HG03378 (cell line): ENCODE data around the gene RIMS3.
"Not testable (repeated sequence)": the region's sequence is repeated elsewhere in the genome, so short reads cannot be mapped to it uniquely, and the experiment has no call there.

Experiments used
- ATAC-seq: cut with Tn5 transposase; IDR thresholded peaks from one replicate; pipeline ENCODE4 v1.9.1; 2021; ENCODE audit warnings: mild to moderate bottlenecking, moderate library complexity; ENCODE audit not compliant: unreplicated experiment

Gene RIMS3

GRCh38 chr1:40665335-40666171 lies at the start of gene RIMS3:
Gene RIMS3, minus strand, starts transcription at chr1:40665682. Its CDS starts 23,757 bp downstream, at chr1:40641925.
- no peak for ATAC-seq

DNA sequence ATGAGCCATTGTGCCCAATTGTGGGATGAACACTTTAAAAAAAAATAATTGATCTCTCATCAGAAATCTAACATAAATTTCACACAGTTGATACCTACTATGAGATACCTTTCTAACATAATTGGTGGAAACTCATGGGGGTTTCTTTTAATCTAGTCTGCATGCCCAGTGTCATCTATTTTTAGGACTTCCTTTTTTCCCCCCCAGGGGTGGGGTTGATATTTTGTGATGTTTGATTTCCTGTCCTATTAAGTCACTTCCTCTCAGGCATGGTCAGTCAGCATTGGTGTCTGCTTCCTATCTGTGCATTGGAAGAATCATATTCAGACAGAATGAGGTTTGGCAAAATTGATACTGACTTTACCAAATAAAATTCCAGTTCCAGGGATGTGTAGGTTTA lies 47.5 kb upstream of the RIMS3 start:
- ATAC-seq: no peak

DNA sequence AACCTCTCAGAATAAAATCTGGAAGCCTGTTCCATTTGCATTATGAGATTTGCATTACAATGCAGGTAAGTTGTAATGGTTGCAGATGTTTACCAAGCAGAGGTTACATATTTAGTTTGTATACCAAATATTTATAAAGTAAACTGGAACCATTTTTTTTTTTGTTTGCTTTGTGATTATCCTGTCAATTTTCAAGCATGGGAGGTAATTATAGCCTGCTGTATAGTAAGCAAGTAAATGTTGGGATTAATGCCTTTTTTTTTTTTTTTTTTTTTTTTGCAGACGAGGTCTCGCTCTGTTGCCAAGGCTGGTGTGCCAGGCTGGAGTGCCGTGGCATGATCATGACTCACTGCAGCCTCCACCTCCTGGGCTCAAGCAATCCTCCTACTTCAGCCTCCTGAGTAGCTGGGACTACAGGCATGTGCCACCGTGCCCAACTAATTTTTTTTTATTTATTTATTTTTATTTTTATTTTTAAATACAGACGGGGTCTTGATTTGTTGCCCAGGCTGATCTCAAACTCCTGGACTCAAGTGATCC lies 47.0 kb upstream of the RIMS3 start:
- no peak for ATAC-seq

DNA sequence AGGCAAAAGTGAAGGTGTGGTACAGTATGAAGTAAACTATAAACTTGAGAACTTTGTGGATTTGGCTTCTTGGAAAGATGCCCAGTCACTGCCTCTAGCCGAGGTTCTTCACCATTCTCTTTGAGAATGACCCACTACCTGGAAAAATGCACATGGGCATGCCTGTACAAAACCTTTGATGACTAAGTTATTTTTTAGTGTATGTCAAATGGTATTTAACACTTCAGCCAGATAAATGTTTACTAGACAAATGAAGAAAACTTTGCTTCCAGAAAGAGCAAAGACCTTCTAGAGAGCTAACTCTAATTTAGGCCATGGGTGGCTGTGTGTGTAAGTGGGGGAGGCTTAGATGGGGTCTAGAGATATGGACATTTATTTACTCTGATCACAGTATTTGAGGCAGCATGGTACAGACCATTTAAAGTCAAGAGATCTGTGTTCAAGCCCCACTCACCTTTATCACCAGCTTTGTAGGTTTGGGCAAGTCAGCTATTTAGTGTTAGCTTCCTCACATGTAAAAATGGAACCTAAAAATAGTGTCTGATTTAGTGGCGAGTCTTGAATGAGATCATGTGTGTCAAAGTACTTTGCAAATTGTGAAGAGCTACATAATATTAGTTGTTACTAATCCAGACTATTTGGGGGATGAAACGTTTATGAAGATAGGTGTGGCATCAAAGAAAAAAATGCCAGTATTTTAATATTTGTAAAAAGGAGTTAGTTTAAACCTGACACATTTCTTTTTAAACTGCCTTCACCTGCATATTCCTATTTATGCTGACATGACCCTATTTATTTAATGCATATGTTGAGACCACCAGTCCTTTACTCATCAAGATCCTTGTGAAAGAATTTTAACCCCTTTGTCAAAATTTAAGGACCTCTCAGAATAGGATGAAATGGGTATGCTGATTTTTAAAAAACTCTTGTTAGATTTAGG lies 46.3 kb upstream of the RIMS3 start:
- no peak for ATAC-seq

DNA sequence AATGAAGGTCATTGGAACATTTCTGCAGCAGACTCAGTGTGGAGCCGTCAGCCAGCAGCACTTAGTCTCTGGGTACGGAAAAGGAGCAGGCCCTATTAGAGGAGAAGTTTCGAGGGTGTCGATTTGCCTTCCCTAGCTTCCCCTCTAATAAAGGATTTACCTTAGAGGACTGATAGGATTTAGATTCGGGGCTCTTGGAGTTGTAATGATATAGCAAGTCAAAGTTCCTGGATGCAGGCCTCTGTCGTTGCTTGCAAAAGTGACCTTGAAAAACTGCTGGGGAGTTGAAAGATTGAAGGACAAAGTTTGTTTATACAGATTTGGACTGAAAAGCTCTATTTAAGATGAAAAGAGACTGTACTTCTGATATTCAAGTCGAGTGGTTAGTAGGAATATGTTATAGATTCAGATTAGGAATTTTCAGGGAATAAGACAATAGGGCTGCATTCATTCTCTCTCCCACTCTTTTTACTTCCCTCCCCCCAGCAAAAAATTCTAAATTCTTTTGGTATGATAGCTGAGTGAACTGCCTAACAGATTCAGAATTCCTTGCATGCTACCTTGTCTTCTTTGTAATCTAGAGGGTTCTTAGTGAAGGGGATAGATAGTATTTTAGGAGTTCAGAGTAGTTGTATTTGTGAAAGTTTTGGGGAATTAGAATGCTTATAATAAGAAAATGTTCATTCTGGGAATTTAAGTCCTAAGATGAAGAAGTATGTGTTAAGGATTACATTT lies 45.3 kb upstream of the RIMS3 start:
- ATAC-seq: no peak

- ATAC-seq: no peak
Observed at GRCh38 chr1:40709802-40710278, 44.4 kb upstream of the RIMS3 start.

- ATAC-seq: peak; percentile 77
Observed at GRCh38 chr1:40709100-40709801, 43.8 kb upstream of the RIMS3 start.

GRCh38 chr1:40708750-40709099 lies 43.2 kb upstream of the RIMS3 start:
- peak; percentile 56 for ATAC-seq

DNA sequence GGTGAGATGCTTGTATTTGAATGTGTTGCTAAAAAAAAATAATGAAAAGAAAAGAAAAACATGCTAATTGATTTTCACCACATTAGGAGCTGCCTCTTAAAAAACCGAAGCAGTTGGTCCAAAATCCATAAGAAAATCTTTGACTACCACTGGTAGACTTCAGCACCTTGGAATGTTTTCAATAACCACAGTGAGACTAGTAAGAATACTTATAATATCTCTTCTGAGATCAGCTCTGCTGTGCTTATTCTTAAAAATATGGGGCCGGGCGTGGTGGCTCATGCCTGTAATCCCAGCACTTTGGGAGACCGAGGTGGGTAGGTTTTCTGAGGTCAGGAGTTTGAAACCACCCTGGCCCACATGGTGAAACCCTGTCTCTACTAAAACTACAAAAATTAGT lies 41.1 kb upstream of the RIMS3 start:
- ATAC-seq: no peak

- ATAC-seq: no peak
Observed at GRCh38 chr1:40704817-40705733, 39.6 kb upstream of the RIMS3 start.

- no peak for ATAC-seq
Observed at GRCh38 chr1:40703316-40703715, 37.8 kb upstream of the RIMS3 start.

GRCh38 chr1:40702810-40703209 lies 37.3 kb upstream of the RIMS3 start:
- not testable (repeated sequence) for ATAC-seq

DNA sequence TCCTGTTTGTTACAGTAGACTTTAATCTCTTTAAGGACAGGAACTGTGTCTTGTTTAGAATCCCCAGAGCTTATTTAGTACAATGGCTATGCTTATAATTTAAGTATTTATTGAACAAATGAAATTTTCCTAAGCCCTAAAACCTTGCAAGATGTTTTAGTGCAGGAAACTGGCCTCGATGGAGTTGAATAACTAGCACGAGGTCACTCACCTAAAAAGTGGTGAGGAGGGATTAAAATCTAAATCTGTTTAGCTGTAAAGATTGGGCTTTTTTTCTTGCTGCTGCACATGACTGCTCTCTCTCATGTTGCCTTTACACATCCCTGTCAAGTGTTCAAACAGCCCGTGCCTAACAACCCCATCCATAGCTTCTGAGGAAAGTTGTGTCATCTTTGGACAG lies 36.2 kb upstream of the RIMS3 start:
- no peak for ATAC-seq

DNA sequence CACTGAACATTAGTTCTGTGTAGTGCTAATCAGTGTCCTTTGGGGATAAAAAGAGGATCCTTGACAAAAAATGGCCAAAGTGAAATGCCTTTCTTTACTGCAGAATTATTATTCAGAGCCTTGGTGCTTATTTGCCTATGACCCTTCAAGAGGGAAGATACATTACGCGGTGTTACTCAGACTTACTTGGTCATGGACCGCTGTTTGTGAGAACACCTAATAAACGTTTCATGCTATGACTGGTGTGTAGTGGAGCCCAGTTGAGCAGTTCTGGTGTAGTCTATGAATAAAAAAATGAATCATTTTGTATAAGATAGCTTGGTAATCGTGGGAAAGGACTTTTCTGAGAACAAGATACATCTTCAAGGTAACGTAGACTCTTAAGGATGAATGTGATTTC lies 34.3 kb upstream of the RIMS3 start:
- ATAC-seq: peak; percentile 66

DNA sequence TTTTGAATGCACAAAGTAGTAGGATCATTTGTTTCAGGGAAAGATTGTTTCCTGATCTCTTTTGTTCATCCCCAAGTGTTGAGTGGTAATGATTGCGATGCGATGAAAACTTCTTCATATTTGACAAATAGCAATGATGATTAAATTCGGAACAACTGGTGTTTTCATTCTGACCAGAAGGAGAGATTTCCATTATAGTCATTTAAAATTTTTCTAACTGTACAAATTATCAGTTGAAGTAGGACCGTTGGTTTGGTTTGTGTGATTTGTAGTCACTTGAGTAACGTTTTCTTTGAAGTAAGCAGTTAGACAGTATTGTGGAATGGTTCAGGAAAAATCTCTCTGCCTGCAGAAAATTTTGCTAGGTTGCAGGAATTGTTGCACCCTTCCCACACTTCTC lies 32.0 kb upstream of the RIMS3 start:
- ATAC-seq: no peak

DNA sequence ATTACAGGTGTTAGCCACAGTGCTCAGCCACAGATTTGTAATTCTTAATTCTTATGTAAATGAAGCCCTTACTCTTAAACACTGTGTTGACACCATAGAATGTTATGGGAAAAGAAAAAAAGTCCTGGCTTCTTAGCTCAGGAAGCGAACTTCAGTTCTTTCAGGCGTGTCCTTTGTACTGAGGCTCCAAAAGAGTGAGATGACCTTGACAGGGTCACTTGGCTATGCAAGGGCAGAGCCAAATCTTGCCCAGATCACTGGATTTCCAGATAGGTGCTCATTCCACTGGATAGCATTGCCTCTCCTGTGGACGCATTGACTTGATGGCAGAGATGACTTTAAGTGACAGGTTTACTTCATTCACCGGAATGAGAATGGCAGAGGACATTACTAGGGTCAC lies 30.8 kb upstream of the RIMS3 start:
- ATAC-seq: no peak

DNA sequence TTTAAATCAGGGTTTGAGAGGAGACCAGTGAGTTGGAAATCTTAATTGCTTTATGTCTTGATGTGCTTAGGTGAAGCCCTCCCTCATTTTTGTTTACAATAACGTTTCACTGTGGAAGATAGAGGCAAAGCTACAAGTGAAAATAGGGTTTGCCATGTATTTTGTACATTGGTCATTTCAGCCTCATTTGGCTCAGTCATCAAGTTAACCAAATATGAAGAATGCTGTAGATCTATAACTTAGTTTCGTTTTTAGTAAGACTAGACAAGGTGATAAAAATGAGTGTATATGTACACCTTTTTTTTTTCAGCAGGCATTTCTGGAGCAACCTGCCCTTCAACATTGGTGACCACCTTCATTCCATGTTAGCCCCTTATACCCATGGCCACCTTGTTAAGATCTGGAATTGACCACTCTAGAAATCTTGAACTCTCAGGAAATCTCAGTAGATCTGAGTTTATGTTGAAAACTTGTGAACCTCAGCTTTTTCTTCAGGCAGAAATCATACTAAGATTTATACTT lies 28.9 kb upstream of the RIMS3 start:
- ATAC-seq: no peak

GRCh38 chr1:40693425-40693824 lies 27.9 kb upstream of the RIMS3 start:
- no peak for ATAC-seq

- ATAC-seq: no peak
Observed at GRCh38 chr1:40692429-40692895, 27.0 kb upstream of the RIMS3 start.
